Colonic mucosa (tissue), 4 donors: Measurements from ENCODE around the gene PARN. TPM values are rescaled to one million over a fixed set of nuclear protein-coding genes. Genes with fewer than 3 reads are reported as not detected.

Source experiments
- DNase-seq: peaks from one replicate; pipeline ENCODE4 v3.0.0-alpha.2; 2020
- H3K27ac ChIP-seq: fragments of 200-600 bp; one replicate; pipeline ENCODE4 v1.8.0; 2021
- H3K27me3 ChIP-seq: fragments of 200-600 bp; one replicate; pipeline ENCODE4 v1.8.0; 2021
- H3K36me3 ChIP-seq: fragments of 200-600 bp; one replicate; pipeline ENCODE4 v1.8.0; 2021
- H3K4me1 ChIP-seq: fragments of 200-600 bp; one replicate; pipeline ENCODE4 v1.8.0; 2021; ENCODE audit warnings: mild to moderate bottlenecking
- H3K4me3 ChIP-seq: fragments of 200-600 bp; one replicate; pipeline ENCODE4 v1.8.0; 2021
- H3K9ac ChIP-seq, 2 donors: one replicate each; pipeline ENCODE4 v1.7.0; 2013; ENCODE audit warnings: control low read depth in 2 of 2, low read depth in 2 of 2, low read length in 2 of 2
- H3K9me3 ChIP-seq: fragments of 200-600 bp; one replicate; pipeline ENCODE4 v1.8.0; 2021
- intact Hi-C: fragments of 100-400 bp; cut with DNase I; formaldehyde crosslinking; loops from one replicate; pipeline ENCODE4 v1.14.1; 2022
- total RNA-seq, 2 donors: library from RNA; stranded (reverse); fragmentation: NEBNext Ultra II Directional in 1 of 2; extraction: Animal tissue kit (Norgen Biotek cat#: 25700) in 1 of 2; gene quantifications; one replicate each; pipeline ENCODE4 v1.2.1, GENCODE V29; 2021
- TF ChIP-seq, protein P1 (sequence below): fragments of 200-600 bp; IDR thresholded peaks from one replicate; pipeline ENCODE4 v1.8.0; 2022; ENCODE audit warnings: antibody characterized with exemption, mild to moderate bottlenecking
- donor health status: healthy.
- donor health status: DM: no; HTN: no; CAD: no.
- donor health status: DM: no; HTN: no; CAD: no.

Gene PARN
- total RNA-seq, 2 donors from 2014 or later, result 24.2 to 25.6 TPM

DNA sequence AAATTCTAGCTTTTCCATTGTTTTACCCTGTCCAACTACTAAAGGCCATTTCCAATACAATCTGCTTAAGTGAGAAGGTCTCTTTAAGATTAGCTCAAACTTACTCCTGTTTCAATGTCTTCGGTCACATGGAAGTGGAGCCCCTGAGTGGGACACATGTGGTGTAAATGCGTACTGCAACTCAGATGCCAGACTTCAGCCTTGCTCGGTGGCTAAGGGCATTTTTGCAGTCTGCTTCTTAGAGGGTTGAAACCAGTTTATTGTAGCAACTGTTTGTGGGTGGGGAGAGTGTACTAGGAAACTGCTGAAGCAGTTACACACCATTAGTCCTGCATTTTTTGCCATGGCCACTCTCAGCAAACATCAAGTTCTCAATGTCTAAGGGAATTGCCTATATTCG is 140.6 kb downstream of the PARN start:
- intact Hi-C loops, result no loop called here
- no peaks in the 10 kb centered on the region for H3K9me3 ChIP-seq
- H3K27me3 ChIP-seq, result no peaks in the 10 kb centered on the region
- H3K4me1 ChIP-seq, result no peaks in the 10 kb centered on the region
- no peak overlapping the region for H3K9ac ChIP-seq
- no peak overlapping the region for H3K4me3 ChIP-seq
- H3K36me3 ChIP-seq, result no peaks in the 10 kb centered on the region
- TF ChIP-seq, protein P1, sequence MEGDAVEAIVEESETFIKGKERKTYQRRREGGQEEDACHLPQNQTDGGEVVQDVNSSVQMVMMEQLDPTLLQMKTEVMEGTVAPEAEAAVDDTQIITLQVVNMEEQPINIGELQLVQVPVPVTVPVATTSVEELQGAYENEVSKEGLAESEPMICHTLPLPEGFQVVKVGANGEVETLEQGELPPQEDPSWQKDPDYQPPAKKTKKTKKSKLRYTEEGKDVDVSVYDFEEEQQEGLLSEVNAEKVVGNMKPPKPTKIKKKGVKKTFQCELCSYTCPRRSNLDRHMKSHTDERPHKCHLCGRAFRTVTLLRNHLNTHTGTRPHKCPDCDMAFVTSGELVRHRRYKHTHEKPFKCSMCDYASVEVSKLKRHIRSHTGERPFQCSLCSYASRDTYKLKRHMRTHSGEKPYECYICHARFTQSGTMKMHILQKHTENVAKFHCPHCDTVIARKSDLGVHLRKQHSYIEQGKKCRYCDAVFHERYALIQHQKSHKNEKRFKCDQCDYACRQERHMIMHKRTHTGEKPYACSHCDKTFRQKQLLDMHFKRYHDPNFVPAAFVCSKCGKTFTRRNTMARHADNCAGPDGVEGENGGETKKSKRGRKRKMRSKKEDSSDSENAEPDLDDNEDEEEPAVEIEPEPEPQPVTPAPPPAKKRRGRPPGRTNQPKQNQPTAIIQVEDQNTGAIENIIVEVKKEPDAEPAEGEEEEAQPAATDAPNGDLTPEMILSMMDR, result no peak
- no peak for DNase-seq
- no peak overlapping the region for H3K27ac ChIP-seq

DNA sequence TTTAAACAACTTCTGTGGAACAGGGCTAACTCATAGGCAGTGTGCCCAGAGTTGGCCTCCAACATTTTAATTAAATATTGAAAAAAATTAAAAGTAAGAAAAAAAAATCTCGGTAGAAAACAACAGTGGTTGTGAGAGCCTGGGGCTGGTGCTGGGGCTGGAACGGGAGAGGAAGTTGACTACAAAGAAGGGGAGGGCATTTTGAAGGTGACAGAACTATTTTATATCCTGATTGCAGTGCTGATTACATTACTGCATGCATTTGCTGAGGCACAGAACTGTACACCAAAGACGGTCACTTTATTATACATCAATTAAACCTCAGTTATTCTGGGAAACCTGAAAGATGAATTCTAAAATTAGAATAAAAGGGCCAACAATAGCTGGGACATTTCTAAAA is 142.5 kb downstream of the PARN start:
- H3K9ac ChIP-seq, result no peak overlapping the region
- no peaks in the 10 kb centered on the region for H3K9me3 ChIP-seq
- H3K4me1 ChIP-seq, result no peaks in the 10 kb centered on the region
- intact Hi-C loops, result no loop called here
- TF ChIP-seq, protein P1, result no peak
- DNase-seq, result peak; percentile 28
- H3K27ac ChIP-seq, result no peak overlapping the region
- H3K27me3 ChIP-seq, result no peaks in the 10 kb centered on the region
- no peak overlapping the region for H3K4me3 ChIP-seq
- no peaks in the 10 kb centered on the region for H3K36me3 ChIP-seq

DNA sequence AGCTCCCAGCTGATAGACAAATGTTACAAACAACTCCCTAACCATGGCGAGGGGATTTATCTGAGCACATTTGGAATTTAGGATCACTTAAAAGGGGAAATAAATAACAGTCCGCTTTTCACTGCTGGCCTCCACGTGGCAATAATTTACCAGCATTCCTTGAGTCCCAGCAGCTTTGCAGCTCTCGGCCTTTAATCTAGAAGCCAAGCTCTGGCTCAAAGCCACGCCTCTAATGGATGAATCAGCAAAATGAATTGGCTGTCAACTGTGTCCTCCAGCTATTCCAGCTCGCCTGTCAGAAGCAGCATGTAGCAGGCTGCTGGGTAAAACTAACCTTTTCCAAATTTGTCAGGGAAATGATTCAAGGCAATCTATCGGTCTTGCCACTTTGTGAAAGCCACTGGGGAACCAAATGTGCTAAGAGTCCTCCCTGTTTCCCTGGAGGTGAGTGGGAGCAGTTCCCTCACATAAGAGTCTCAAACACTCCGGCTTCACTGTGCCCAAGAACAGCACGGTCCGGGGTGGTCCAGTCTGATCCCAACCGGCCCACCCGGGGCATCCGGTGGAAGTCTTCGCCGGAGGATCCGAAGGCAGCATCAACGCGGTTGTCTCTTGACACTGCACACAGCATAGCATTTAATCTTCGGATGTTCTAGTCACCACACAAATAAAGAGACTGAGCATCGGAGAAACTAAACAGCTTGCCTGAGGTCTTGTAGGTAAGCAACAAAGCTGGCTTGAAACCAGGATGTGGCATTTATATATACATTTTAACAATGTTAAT is 143.3 kb downstream of the PARN start:
- intact Hi-C loops, result no loop called here
- Histone ChIP-seq H3K27me3 (no peaks in the 10 kb centered on the region), H3K9me3 (no peaks in the 10 kb centered on the region), H3K4me3 (peak overlapping the region; percentile 0), H3K4me1 (no peaks in the 10 kb centered on the region), H3K27ac (peak overlapping the region; percentile 13), H3K9ac (peak overlapping the region in 1 of 2 donors; percentile 30), H3K36me3 (no peaks in the 10 kb centered on the region)
- peak; percentile 88 for DNase-seq
- TF ChIP-seq, protein P1, result no peak

DNA sequence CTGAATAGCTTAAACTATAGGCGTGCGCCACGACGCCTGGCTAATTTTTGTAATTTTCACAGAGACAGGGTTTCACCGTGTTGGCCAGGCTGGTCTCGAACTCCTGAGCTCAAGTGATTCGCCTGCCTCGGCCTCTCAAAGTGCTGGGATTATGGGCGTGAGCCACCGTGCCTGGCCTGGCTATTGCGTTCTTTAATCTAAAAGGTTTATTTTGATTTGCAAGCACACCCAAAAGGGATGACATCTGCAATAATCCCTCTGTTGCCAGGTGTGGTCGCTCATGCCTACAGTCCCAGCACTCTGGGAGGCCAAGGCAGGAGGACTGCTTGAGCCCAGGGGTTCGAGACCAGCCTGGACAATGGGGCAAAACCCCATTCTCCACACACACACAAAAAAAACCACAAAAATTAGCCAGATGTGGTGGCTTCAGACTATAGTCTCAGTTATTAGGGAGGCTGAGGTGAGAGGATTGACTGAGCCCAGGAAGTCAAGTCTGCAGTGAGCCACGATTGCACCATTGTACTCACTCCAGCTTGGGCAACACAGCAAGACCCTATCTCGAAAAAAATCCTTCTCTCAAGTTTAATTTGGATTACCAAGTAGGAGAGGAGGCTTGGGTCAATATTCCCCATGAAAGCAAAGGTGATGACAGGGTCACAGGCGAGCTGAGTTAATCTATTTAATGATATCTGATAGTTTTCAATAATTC is 144.1 kb downstream of the PARN start:
- Histone ChIP-seq H3K9ac (no peak overlapping the region), H3K36me3 (no peaks in the 10 kb centered on the region), H3K27ac (no peak overlapping the region), H3K4me1 (no peaks in the 10 kb centered on the region), H3K27me3 (no peaks in the 10 kb centered on the region), H3K9me3 (no peaks in the 10 kb centered on the region), H3K4me3 (no peak overlapping the region)
- intact Hi-C loops, result no loop called here
- TF ChIP-seq, protein P1, result no peak
- no peak for DNase-seq

DNA sequence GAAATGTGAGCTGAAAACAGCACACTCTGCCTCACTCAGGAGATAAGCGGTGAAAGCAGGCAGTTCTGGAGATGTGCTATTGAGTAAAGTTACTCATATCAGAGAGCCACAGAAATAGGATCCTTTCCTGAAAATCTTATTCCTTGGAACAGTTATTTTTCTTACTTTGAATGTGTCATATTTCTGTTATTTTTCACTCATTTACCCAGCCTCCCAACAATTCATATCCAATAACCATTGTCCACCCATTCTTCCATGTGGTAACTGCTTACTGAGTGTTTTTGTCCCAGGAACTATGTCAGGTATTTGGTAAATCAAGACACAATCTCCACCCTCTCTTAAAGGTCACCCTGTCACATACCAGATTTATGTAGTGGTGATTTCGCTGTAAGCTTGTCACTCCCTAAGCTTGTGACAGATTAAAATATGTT is 144.9 kb downstream of the PARN start:
- Histone ChIP-seq H3K36me3 (no peaks in the 10 kb centered on the region), H3K4me3 (no peak overlapping the region), H3K9me3 (no peaks in the 10 kb centered on the region), H3K9ac (no peak overlapping the region), H3K27me3 (no peaks in the 10 kb centered on the region), H3K4me1 (no peaks in the 10 kb centered on the region), H3K27ac (no peak overlapping the region)
- TF ChIP-seq, protein P1, result no peak
- intact Hi-C loops, result no loop called here
- no peak for DNase-seq
